ENCODE data around the gene RHOJ. TPM values are rescaled to one million over a fixed set of nuclear protein-coding genes. Genes with fewer than 3 reads are reported as not detected.
"Not testable (repeated sequence)": the region's sequence is repeated elsewhere in the genome, so short reads cannot be mapped to it uniquely, and the experiment has no call there.

RHOJ gene
- total RNA-seq, 8 experiments from 2014 or later = 0.21 to 22.2 (median 0.72) TPM; not detected in 1

DNA sequence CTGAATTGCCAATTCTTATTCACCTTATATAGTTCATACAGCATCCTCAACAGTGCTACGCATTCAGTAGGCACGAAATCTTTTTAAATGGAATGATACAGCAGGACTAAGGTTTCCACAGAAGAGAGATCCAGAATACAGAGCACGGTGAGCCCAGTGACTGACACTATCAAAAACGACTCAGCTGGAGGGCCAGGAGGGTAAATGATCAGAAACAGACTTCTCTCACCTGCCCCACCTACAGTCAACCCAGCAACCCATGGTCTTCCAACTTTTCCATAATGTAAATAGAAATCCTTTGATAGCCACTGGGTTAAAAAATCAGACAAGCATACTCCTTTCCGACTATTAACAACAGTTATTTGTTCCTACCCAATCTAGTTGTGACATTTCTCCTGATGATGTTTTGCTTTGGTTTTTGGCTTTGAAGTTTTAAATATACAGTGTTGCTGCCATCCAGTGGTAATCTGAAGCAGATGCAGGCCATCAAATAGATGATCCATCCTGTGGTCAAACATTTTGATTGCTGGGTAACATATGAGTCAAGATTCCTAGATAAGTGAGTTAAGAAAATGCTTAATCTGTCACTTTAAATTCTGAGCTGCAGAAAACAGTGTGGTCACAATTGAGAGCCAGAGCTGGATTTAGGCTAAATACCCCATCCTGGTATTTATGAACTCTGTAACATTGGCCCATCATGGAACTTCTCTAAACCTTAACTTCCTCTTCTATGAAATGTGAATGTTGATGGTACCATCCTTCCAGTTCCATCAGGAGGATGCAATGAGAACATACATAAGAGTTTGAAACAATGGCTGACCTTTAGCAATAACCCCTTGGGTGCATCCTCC, 72.5 kb downstream of the RHOJ start:
- Histone ChIP-seq H3K4me1 (replicated peaks in 1 of 2) (peaks cover 0 to 8% of the 10 kb centered on the region in 2 donors), H3K4me3 (no peak overlapping the region), H3K27ac (no peak overlapping the region)
- in situ Hi-C loops (cut with MboI; ENCODE audit: low pct_unique_long_range_greater_than_20kb in 2 of 9, low sequenced_read_pairs in 9 of 9, unreplicated experiment in 9 of 9) = loop anchor here in 5 of 9 experiments (10.0 to 25.0 kb wide), 4 partner anchors 102 to 1114 kb away; no protein-coding TSS in a partner anchor
- ATAC-seq (replicated peaks in 6 of 8) = peak in 6 of 8 experiments; percentile 21 to 64 (median 50)
- WGBS, 10 experiments = 33 to 62% (median 53%) methylated on average over 2 to 5 of the region's 5 CpGs; no CpG with 5 or more reads in 1 of the 10 experiments

DNA sequence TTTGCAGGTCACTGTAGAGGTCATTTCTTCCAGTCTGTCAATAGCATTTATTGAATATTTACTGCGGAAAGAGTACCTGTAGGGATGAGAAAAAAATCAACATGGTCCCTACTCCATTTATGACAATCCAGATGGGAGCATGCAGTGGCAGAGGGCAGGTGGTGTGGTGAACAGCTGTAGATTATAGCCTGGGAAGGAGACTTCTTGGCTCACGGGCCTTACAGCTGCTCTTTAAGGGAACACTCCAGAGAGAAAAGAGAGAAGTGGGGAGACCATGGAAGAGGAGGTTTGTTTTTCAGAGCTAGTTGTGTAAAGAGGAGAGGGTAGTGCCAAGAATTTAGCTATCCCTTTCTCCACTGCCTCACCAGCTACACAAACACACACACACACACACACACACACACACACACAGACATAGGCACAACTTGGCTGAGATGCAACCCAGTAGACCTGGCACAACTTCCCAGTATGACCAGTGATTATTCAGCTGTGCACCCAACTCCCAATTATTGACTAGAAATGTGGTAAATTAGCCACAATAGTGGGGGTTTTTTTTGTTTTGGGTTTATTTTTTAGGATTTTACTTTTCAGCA, 73.4 kb downstream of the RHOJ start:
- Histone ChIP-seq H3K4me1 (replicated peaks in 1 of 2) (peaks cover 0 to 8% of the 10 kb centered on the region in 2 donors), H3K27ac (no peak overlapping the region), H3K4me3 (no peak overlapping the region)
- whole genome bisulfite sequencing, 10 experiments = 20 to 83% (median 65%) methylated on average over 1 to 2 of the region's 2 CpGs; no CpG with 5 or more reads in 4 of the 10 experiments
- in situ Hi-C loops (cut with MboI; ENCODE audit: low pct_unique_long_range_greater_than_20kb in 2 of 9, low sequenced_read_pairs in 9 of 9, unreplicated experiment in 9 of 9) = loop anchor here in 5 of 9 experiments (10.0 to 25.0 kb wide), 4 partner anchors 103 to 1115 kb away; no protein-coding TSS in a partner anchor
- ATAC-seq (replicated peaks in 6 of 8) = no peak

DNA sequence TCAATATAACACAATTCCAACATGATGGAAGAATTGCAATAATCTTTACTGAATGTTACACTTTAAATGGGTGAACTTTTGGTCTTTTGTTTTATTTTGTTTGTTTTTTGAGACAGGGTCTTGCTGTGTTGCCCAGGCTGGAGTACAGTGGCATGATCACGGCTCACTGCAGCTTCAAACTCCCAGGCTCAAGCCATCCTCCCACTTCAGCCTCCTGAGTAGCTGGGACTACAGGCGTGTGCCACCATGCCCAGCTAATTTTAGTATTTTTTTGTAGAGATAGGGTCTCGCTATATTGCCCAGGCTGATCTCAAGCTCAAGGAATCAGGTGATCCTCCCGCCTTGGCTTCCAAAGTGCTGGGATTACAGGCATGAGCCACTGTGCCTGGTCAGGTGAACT, 75.7 kb downstream of the RHOJ start:
- ATAC-seq (replicated peaks in 6 of 8) = not testable (repeated sequence)

DNA sequence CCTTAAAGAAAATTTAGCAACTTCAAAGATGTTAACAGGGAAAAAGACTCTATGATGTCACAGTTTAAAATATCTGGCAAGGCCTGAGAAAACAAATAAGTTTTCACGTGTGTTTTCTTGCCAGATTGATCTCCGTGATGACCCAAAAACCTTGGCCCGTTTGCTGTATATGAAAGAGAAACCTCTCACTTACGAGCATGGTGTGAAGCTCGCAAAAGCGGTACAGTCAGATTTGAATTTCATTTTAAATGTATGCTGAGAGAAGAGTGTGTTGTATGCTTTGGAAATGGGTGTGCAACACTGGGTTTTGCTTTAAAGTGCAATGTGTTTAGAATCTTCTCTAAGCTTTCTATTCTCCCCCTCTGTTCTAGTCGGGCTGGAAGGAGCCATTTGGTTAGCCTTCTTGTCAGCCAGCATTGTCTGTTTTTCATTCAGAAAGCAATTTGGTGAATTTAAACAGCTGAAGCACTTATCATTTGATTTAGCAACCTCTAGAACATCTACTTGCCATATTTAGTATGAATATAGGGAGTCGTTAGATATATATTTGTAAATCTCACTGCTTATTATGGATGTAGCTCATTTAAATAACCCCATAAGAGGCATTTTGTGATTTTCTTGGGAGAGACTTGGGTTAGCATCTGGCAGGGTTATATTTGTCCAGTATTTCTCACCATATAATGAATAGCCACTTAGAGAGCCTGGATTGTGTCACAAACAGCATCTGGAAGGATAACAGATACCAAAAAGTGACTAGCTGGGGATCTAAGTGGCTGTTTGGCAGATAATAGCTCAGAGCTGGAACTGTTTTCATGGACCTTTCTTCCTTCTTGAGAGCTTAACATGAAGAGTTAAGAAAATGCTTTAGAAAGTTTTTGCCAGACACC, 79.0 kb downstream of the RHOJ start:
- no peaks in the 10 kb centered on the region for H3K4me1 ChIP-seq (replicated peaks in 1 of 2)
- no peak overlapping the region for H3K27ac ChIP-seq
- WGBS, 10 experiments = 3 to 100% (median 77%) methylated on average over 1 to 8 of the region's 8 CpGs
- H3K4me3 ChIP-seq = no peak overlapping the region
- peak in 2 of 8 experiments; percentile 53 to 56 for ATAC-seq (replicated peaks in 6 of 8)
- in situ Hi-C loops (cut with MboI; ENCODE audit: low pct_unique_long_range_greater_than_20kb in 2 of 9, low sequenced_read_pairs in 9 of 9, unreplicated experiment in 9 of 9) = loop anchor here in 2 of 9 experiments (25.0 kb wide), 2 partner anchors 1096 to 1121 kb away; no protein-coding TSS in a partner anchor

More for the DNA sequence above, 75.7 kb downstream of the RHOJ start:
- H3K4me3 ChIP-seq; H3K4me1 ChIP-seq (replicated peaks in 1 of 2); H3K27ac ChIP-seq: not testable (repeated sequence)
- in situ Hi-C loops (cut with MboI; ENCODE audit: low pct_unique_long_range_greater_than_20kb in 2 of 9, low sequenced_read_pairs in 9 of 9, unreplicated experiment in 9 of 9) = loop anchor here in 5 of 9 experiments (10.0 to 25.0 kb wide), 4 partner anchors 105 to 1118 kb away; no protein-coding TSS in a partner anchor
- WGBS, 10 experiments = 52 to 95% (median 85%) methylated on average over 1 to 4 of the region's 4 CpGs; no CpG with 5 or more reads in 4 of the 10 experiments

DNA sequence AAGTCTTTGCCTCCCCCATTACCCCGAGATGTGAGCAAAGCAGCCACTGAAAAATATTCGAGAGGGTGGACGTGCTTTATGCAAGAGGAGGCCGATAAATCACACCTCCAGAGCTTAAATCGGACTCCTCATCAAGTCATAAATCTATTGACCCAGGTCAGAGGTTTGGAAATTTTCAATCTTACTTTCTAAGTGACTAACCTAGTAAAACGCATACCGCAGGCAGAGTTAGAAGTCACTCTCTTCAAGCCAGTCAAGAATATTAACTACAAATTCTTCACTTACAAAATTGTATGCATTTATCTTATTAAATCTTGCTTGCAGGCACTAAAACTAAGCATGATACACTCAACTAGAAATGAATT, 79.6 kb downstream of the RHOJ start:
- no peak overlapping the region for H3K4me3 ChIP-seq
- no peaks in the 10 kb centered on the region for H3K4me1 ChIP-seq (replicated peaks in 1 of 2)
- no peak overlapping the region for H3K27ac ChIP-seq
- in situ Hi-C loops (cut with MboI; ENCODE audit: low pct_unique_long_range_greater_than_20kb in 2 of 9, low sequenced_read_pairs in 9 of 9, unreplicated experiment in 9 of 9) = loop anchor here in 2 of 9 experiments (25.0 kb wide), 2 partner anchors 1097 to 1122 kb away; no protein-coding TSS in a partner anchor
- 7 to 97% (median 65%) methylated on average over 2 to 7 of the region's 7 CpGs; no CpG with 5 or more reads in 3 of the 10 experiments for WGBS, 10 experiments
- no peak for ATAC-seq (replicated peaks in 6 of 8)

DNA sequence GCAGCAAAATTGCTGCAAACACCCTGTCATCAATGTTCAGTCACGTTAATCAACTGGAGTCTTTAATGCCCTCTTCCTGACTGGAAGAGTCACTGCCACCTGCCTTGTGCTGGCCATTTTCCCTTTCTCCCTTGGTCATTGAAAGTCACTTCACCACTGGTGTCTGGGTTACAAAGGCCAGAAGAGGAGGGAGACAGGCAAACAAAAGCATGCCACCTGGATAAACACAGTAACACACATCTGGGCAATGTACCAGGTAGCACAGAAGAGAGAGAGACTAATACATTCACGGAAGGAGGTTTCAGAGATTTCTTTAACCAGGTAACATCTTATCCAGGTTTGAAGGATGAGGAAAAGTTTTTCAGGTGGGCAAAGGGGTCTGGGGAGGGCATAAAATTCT, 81.8 kb downstream of the RHOJ start:
- no peak overlapping the region for H3K27ac ChIP-seq
- no peak overlapping the region for H3K4me3 ChIP-seq
- no peak for ATAC-seq (replicated peaks in 6 of 8)
- in situ Hi-C loops (cut with MboI; ENCODE audit: low pct_unique_long_range_greater_than_20kb in 2 of 9, low sequenced_read_pairs in 9 of 9, unreplicated experiment in 9 of 9) = loop anchor here in 2 of 9 experiments (25.0 kb wide), 2 partner anchors 1099 to 1124 kb away; no protein-coding TSS in a partner anchor
- H3K4me1 ChIP-seq (replicated peaks in 1 of 2) = no peaks in the 10 kb centered on the region
- WGBS, 10 experiments = 39 to 100% (median 80%) methylated on average over 1 to 2 of the region's 2 CpGs; no CpG with 5 or more reads in 2 of the 10 experiments

DNA sequence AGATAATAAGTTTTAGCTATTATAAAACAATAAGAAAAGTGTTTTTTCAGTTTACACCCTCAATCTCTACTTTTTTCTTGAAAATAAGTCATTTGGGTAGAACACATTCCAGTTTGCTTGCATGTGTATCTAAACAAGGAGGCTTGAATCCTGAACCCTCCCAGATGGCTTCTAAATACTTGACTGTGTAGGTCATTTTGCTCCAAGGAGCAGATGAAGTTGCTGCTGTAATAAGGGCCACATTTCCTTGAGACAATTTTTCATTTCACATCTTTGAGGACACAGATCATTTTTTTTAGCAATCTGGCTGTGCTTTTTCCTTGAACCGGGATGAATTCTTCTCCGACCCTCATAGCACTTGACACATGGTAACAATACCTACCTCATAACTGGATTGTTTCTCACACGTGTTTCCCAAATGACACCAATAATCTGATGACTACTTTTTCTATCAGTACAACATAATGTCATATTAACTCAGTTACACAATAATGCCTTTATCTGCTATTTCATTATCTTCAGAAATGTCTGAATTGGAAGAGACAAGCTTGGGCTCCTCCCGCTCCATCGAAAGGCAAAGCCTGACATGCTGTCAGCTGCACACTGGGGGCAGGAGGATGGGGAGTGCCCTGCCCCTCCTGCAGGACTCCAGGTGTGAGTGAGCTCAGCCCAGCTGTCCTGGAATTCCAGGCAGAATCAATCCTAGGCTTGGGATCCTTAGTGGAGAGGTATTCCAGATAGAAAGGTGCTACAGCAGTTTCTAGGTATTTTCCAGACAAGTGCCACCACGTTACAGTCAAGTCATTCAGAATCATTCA, 83.6 kb downstream of the RHOJ start:
- H3K27ac ChIP-seq = no peak overlapping the region
- in situ Hi-C loops (cut with MboI; ENCODE audit: low pct_unique_long_range_greater_than_20kb in 2 of 9, low sequenced_read_pairs in 9 of 9, unreplicated experiment in 9 of 9) = loop anchor here in 2 of 9 experiments (25.0 kb wide), 2 partner anchors 1101 to 1126 kb away; no protein-coding TSS in a partner anchor
- peak in 2 of 8 experiments; percentile 31 to 58 for ATAC-seq (replicated peaks in 6 of 8)
- no peaks in the 10 kb centered on the region for H3K4me1 ChIP-seq (replicated peaks in 1 of 2)
- WGBS, 10 experiments = 8 to 98% (median 62%) methylated on average over 2 to 6 of the region's 6 CpGs; no CpG with 5 or more reads in 2 of the 10 experiments
- H3K4me3 ChIP-seq = no peak overlapping the region

DNA sequence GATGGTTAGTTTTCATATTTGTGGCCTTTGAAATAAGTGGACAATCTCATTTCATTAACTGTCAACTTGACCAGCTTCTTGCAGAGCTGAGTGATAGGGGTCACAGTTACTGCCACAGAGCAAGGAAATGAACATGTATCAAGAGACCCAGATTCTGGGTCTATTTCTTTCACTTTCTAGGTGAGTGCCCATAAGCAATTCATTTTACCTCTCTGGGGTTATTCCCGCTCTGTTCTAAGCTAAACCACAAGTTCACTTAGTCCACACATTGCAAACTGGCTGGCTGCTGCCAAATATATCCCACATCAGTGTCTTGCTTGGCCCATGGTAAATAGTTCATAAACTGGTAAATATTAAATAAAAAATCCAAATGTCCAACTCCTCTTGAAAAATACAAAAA, 84.6 kb downstream of the RHOJ start:
- in situ Hi-C loops (cut with MboI; ENCODE audit: low pct_unique_long_range_greater_than_20kb in 2 of 9, low sequenced_read_pairs in 9 of 9, unreplicated experiment in 9 of 9) = loop anchor here in 2 of 9 experiments (25.0 kb wide), 2 partner anchors 1102 to 1127 kb away; no protein-coding TSS in a partner anchor
- Histone ChIP-seq H3K4me3 (no peak overlapping the region), H3K4me1 (replicated peaks in 1 of 2) (no peaks in the 10 kb centered on the region), H3K27ac (no peak overlapping the region)
- ATAC-seq (replicated peaks in 6 of 8) = no peak
- 40 to 100% (median 100%) methylated on average over 1 of the region's 1 CpG; no CpG with 5 or more reads in 1 of the 10 experiments for WGBS, 10 experiments

DNA sequence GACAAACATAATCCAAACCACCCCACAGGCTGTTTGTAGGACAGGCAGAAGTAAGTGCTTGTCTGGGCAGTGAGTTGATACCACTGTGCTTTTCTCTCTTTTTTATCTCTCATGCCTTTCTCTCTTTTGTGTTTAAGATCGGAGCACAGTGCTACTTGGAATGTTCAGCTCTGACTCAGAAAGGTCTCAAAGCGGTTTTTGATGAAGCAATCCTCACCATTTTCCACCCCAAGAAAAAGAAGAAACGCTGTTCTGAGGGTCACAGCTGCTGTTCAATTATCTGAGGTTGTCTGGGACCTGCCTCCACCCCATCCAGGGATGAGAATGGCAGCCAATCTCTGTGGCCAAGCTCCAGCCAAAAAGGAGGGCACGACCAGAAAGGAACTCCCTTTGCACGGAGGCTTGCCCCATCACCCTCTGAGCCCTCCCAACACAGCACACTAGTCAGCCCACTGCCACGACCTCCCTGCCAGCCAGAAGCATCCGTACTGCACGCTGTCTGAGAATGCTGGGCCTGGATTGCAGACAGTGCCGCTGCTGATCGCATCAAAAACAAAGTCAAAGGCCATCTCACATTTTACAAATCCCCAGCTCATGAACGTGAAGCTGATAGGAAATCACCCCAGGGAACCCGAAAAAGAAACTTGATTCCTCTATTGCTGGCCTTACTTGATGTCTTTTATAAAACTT, 86.6 kb downstream of the RHOJ start:
- 16 to 90% (median 63%) methylated on average over 1 to 10 of the region's 12 CpGs; no CpG with 5 or more reads in 1 of the 10 experiments for WGBS, 10 experiments
- ATAC-seq (replicated peaks in 6 of 8) = no peak
- H3K4me3 ChIP-seq = no peak overlapping the region
- in situ Hi-C loops (cut with MboI; ENCODE audit: low pct_unique_long_range_greater_than_20kb in 2 of 9, low sequenced_read_pairs in 9 of 9, unreplicated experiment in 9 of 9) = loop anchor here in 2 of 9 experiments (25.0 kb wide), 2 partner anchors 1104 to 1129 kb away; no protein-coding TSS in a partner anchor
- no peaks in the 10 kb centered on the region for H3K4me1 ChIP-seq (replicated peaks in 1 of 2)
- no peak overlapping the region for H3K27ac ChIP-seq

DNA sequence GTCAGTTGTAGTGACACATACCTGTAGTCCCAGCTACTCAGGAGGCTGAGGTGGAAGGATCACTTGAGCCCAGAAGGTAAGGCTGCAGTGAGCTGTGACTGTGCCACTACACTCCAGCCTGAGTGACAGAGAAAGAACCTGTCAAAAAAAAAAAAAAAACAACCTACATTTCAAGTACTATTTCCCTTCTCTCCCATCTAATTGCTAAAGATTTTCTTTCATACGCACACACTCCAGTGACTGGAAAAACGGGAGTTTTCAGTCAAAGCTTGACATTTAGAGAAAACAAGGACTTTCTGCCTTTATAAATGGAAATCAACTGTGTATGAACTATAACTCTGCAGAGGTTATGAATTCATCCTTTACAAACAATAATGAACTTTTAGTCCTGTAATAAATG, 88.6 kb downstream of the RHOJ start:
- no peak overlapping the region for H3K27ac ChIP-seq
- WGBS, 10 experiments = 70 to 100% (median 81%) methylated on average over 1 to 2 of the region's 2 CpGs; no CpG with 5 or more reads in 2 of the 10 experiments
- no peak for ATAC-seq (replicated peaks in 6 of 8)
- no peak overlapping the region for H3K4me3 ChIP-seq
- no peaks in the 10 kb centered on the region for H3K4me1 ChIP-seq (replicated peaks in 1 of 2)
- in situ Hi-C loops (cut with MboI; ENCODE audit: low pct_unique_long_range_greater_than_20kb in 2 of 9, low sequenced_read_pairs in 9 of 9, unreplicated experiment in 9 of 9) = loop anchor here in 2 of 9 experiments (25.0 kb wide), 2 partner anchors 1106 to 1131 kb away; no protein-coding TSS in a partner anchor

DNA sequence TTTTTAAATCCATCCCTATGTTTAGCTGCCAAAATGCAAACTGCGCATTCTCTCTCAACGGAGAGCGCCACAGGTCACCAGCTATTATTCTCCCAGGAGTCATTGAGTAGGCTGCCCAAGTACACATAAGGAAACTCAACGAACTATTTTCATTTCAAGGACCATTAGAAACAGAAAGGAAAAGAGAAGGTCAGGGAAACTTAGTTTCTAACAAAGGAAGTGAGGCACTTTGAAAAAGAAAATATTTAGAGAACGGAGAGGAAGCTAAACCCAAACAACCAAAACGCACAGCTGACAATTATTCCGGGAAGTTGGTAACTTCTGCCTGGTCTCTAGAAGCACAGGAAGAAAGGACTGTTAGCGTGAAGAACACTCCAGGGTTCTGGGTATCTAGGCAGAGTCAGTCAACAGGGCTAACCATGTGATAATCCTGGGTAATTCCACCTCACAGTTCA, 91.0 kb downstream of the RHOJ start:
- WGBS, 10 experiments = 65 to 98% (median 90%) methylated on average over 4 to 8 of the region's 8 CpGs; no CpG with 5 or more reads in 1 of the 10 experiments
- in situ Hi-C loops (cut with MboI; ENCODE audit: low pct_unique_long_range_greater_than_20kb in 2 of 9, low sequenced_read_pairs in 9 of 9, unreplicated experiment in 9 of 9) = loop anchor here in 2 of 9 experiments (25.0 kb wide), 2 partner anchors 1108 to 1133 kb away; no protein-coding TSS in a partner anchor
- Histone ChIP-seq H3K4me1 (replicated peaks in 1 of 2) (peaks cover 0 to 4% of the 10 kb centered on the region in 2 donors), H3K27ac (no peak overlapping the region), H3K4me3 (no peak overlapping the region)
- no peak for ATAC-seq (replicated peaks in 6 of 8)

Data from motor neuron (in vitro differentiated cells).